ENCODE measurements around the gene COX6B2. TPM values are rescaled to one million over a fixed set of nuclear protein-coding genes. Genes with fewer than 3 reads are reported as not detected.

COX6B2 gene
- total and polyA plus RNA-seq, 2 of the 13 experiments (the other 11 are each of a cell fraction or from before 2014, with no cell fraction given): 0.21 TPM; not detected in 1

DNA sequence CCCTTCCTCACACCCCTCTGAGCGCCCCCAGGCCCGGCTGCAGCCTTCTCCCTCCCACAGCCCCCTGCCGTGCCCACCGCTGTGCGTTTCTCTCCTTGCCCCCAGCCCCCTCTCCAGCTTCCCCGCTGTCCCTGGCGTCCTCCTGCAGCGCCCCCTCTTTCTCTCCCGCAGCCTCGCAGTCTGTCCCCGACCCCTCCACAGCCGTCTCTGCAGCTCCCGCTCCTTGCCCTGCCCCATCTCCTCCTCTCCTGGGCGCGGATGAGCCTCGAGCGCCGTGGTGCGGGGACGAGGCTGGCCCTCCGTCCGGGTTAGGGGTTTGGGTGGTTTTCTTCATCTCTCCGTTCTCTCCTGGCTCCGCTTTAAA is 13.8 kb downstream of the COX6B2 start:
- under 1% methylated on average over 24 of the region's 24 CpGs for WGBS (ENCODE audit: low lambda C conversion rate)
- H2AFZ ChIP-seq (ENCODE audit: low read length): no peak overlapping the region
- POLR2A ChIA-PET: interaction anchor here (0.6 to 0.7 kb wide), 3 partner anchors 67 to 200 kb away, joined by 3 read pairs; partner anchors contain the start of gene UBE2S
- H3K4me3 ChIP-seq (replicated peaks in 1 of 3; ENCODE audit: insufficient read depth in 1 of 3, low read depth in 2 of 3, low read length in 3 of 3): peak overlapping the region; percentile 82 to 99 (median 91)
- H3K9ac ChIP-seq (ENCODE audit: insufficient read depth, low read depth, low read length): peak overlapping the region; percentile 95
- ATAC-seq (0 out of 3 replicates have a peak, but pooled peaks have one; percentile 1), FAIRE-seq (no peak), DNase-seq (ENCODE audit: low spot score) (no peak)
- no peaks in the 10 kb centered on the region; a peak in 1 of 5 replicates for H3K27me3 ChIP-seq (ENCODE audit: control insufficient read depth in 1 of 2, insufficient read depth in 2 of 2, low read length in 2 of 2)
- peaks cover 3% of the 10 kb centered on the region; the same call in 1 of the 2 replicates for H4K20me1 ChIP-seq (ENCODE audit: insufficient read depth, low read length)
- CTCF ChIA-PET (ENCODE audit: low intra/inter-chr PET ratio, low total read pairs): no interaction called here
- intact Hi-C loops (cut with micrococcal nuclease; ENCODE audit: unreplicated experiment): no loop called here
- in situ Hi-C loops (cut with HindIII; ENCODE audit: extremely low pct_ligation_motif_present, low pct_unique_long_range_greater_than_20kb): no loop called here
- peaks cover 27% of the 10 kb centered on the region for H3K4me1 ChIP-seq (ENCODE audit: insufficient read depth, low read length)
- H3K79me2 ChIP-seq (ENCODE audit: insufficient read depth, low read length): peaks cover 5% of the 10 kb centered on the region
- no peaks in the 10 kb centered on the region for H3K9me3 ChIP-seq (ENCODE audit: low read length)
- peak overlapping the region; percentile 81 for H3K4me2 ChIP-seq (ENCODE audit: low read depth, low read length)
- peaks cover 2 to 7% of the 10 kb centered on the region in 2 experiments; a peak in 3 of 5 replicates for H3K36me3 ChIP-seq (replicated peaks in 1 of 2; ENCODE audit: control insufficient read depth in 1 of 2, insufficient read depth in 2 of 2, low read length in 2 of 2)
- no TSS peak for BruUV-seq (replicated peaks)
- H3K27ac ChIP-seq (ENCODE audit: extremely low read length, insufficient read depth, low read length): peak overlapping the region; percentile 75
- TF ChIP-seq, protein P1, sequence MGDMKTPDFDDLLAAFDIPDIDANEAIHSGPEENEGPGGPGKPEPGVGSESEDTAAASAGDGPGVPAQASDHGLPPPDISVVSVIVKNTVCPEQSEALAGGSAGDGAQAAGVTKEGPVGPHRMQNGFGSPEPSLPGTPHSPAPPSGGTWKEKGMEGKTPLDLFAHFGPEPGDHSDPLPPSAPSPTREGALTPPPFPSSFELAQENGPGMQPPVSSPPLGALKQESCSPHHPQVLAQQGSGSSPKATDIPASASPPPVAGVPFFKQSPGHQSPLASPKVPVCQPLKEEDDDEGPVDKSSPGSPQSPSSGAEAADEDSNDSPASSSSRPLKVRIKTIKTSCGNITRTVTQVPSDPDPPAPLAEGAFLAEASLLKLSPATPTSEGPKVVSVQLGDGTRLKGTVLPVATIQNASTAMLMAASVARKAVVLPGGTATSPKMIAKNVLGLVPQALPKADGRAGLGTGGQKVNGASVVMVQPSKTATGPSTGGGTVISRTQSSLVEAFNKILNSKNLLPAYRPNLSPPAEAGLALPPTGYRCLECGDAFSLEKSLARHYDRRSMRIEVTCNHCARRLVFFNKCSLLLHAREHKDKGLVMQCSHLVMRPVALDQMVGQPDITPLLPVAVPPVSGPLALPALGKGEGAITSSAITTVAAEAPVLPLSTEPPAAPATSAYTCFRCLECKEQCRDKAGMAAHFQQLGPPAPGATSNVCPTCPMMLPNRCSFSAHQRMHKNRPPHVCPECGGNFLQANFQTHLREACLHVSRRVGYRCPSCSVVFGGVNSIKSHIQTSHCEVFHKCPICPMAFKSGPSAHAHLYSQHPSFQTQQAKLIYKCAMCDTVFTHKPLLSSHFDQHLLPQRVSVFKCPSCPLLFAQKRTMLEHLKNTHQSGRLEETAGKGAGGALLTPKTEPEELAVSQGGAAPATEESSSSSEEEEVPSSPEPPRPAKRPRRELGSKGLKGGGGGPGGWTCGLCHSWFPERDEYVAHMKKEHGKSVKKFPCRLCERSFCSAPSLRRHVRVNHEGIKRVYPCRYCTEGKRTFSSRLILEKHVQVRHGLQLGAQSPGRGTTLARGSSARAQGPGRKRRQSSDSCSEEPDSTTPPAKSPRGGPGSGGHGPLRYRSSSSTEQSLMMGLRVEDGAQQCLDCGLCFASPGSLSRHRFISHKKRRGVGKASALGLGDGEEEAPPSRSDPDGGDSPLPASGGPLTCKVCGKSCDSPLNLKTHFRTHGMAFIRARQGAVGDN (CRISPR knock-in tag; IDR thresholded peaks at IDR 0.05): peak; percentile 39
- TF ChIP-seq NCOA1 (CRISPR knock-in tag; IDR thresholded peaks at IDR 0.05) (0 out of 2 replicates have a peak, but pooled peaks have one; percentile 3), ZSCAN29 (CRISPR knock-in tag; conservative IDR thresholded peaks at IDR 0.05) (no peak), SNAPC2 (CRISPR knock-in tag; IDR thresholded peaks at IDR 0.05) (no peak), ZNF589 (CRISPR knock-in tag; conservative IDR thresholded peaks at IDR 0.05) (0 out of 2 replicates have a peak, but pooled peaks have one; percentile 33), HNRNPK (IDR thresholded peaks at IDR 0.05; ENCODE audit: low read depth, low read length, poor library complexity, severe bottlenecking) (peak; percentile 54), RXRA (CRISPR knock-in tag; IDR thresholded peaks at IDR 0.05) (no peak), ZNF34 (CRISPR knock-in tag; IDR thresholded peaks at IDR 0.05; ENCODE audit: borderline replicate concordance) (0 out of 2 replicates have a peak, but pooled peaks have one; percentile 40)
- TF ChIP-seq, protein P2, sequence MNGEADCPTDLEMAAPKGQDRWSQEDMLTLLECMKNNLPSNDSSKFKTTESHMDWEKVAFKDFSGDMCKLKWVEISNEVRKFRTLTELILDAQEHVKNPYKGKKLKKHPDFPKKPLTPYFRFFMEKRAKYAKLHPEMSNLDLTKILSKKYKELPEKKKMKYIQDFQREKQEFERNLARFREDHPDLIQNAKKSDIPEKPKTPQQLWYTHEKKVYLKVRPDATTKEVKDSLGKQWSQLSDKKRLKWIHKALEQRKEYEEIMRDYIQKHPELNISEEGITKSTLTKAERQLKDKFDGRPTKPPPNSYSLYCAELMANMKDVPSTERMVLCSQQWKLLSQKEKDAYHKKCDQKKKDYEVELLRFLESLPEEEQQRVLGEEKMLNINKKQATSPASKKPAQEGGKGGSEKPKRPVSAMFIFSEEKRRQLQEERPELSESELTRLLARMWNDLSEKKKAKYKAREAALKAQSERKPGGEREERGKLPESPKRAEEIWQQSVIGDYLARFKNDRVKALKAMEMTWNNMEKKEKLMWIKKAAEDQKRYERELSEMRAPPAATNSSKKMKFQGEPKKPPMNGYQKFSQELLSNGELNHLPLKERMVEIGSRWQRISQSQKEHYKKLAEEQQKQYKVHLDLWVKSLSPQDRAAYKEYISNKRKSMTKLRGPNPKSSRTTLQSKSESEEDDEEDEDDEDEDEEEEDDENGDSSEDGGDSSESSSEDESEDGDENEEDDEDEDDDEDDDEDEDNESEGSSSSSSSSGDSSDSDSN (CRISPR knock-in tag; IDR thresholded peaks at IDR 0.05): 0 out of 2 replicates have a peak, but pooled peaks have one; percentile 15
- TF ChIP-seq, protein P3, sequence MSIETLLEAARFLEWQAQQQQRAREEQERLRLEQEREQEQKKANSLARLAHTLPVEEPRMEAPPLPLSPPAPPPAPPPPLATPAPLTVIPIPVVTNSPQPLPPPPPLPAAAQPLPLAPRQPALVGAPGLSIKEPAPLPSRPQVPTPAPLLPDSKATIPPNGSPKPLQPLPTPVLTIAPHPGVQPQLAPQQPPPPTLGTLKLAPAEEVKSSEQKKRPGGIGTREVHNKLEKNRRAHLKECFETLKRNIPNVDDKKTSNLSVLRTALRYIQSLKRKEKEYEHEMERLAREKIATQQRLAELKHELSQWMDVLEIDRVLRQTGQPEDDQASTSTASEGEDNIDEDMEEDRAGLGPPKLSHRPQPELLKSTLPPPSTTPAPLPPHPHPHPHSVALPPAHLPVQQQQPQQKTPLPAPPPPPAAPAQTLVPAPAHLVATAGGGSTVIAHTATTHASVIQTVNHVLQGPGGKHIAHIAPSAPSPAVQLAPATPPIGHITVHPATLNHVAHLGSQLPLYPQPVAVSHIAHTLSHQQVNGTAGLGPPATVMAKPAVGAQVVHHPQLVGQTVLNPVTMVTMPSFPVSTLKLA (IDR thresholded peaks at IDR 0.05): no peak
- TF ChIP-seq, protein P4, sequence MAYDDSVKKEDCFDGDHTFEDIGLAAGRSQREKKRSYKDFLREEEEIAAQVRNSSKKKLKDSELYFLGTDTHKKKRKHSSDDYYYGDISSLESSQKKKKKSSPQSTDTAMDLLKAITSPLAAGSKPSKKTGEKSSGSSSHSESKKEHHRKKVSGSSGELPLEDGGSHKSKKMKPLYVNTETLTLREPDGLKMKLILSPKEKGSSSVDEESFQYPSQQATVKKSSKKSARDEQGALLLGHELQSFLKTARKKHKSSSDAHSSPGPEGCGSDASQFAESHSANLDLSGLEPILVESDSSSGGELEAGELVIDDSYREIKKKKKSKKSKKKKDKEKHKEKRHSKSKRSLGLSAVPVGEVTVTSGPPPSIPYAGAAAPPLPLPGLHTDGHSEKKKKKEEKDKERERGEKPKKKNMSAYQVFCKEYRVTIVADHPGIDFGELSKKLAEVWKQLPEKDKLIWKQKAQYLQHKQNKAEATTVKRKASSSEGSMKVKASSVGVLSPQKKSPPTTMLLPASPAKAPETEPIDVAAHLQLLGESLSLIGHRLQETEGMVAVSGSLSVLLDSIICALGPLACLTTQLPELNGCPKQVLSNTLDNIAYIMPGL (CRISPR knock-in tag; IDR thresholded peaks at IDR 0.05; ENCODE audit: borderline replicate concordance in 1 of 2, low read depth in 1 of 2): peak in 1 of 2 experiments; percentile 80; a peak in 1 of 4 replicates
- TF ChIP-seq, protein P5, sequence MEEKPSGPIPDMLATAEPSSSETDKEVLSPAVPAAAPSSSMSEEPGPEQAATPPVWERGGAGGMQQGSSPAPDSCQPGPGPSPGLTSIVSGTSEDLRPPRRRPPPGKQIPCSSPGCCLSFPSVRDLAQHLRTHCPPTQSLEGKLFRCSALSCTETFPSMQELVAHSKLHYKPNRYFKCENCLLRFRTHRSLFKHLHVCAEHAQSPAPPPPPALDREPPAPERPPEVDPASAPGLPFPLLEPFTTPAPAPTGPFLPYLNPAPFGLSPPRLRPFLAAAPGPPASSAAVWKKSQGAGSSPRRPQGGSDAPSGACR (CRISPR knock-in tag; IDR thresholded peaks at IDR 0.05): 0 out of 2 replicates have a peak, but pooled peaks have one; percentile 20

Data from HepG2 (cell line).